Ishikawa (cell line): ENCODE data around the gene SLC4A9.

ENCODE experiments used
- CEBPB ChIP-seq: IDR thresholded peaks from 2 replicates; pipeline ENCODE4 v1.6.1; 2012
- CREB1 ChIP-seq: IDR thresholded peaks from 2 replicates; pipeline ENCODE4 v1.6.1; 2012; ENCODE audit warnings: low read depth
- EGR1 ChIP-seq: IDR thresholded peaks from 2 replicates; pipeline ENCODE4 v1.6.1; 2012
- EP300 ChIP-seq: IDR thresholded peaks from 2 replicates; pipeline ENCODE4 v1.6.1; 2012; ENCODE audit warnings: borderline replicate concordance
- FOXM1 ChIP-seq: IDR thresholded peaks from 2 replicates; pipeline ENCODE4 v1.6.1; 2012; ENCODE audit warnings: low read depth, borderline replicate concordance
- NFIC ChIP-seq: IDR thresholded peaks from 2 replicates; pipeline ENCODE4 v1.6.1; 2012
- RAD21 ChIP-seq: IDR thresholded peaks from 2 replicates; pipeline ENCODE4 v1.6.1; 2012; ENCODE audit warnings: low read depth
- TAF1 ChIP-seq: IDR thresholded peaks from 2 replicates; pipeline ENCODE4 v1.6.1; 2012; ENCODE audit warnings: low read depth, mild to moderate bottlenecking
- TCF12 ChIP-seq: IDR thresholded peaks from 2 replicates; pipeline ENCODE4 v1.6.1; 2012; ENCODE audit warnings: low read depth
- TEAD4 ChIP-seq: IDR thresholded peaks from 2 replicates; pipeline ENCODE4 v1.6.1; 2012
- YY1 ChIP-seq: IDR thresholded peaks from 2 replicates; pipeline ENCODE4 v1.6.1; 2012; ENCODE audit warnings: low read depth
- ZBTB7A ChIP-seq: IDR thresholded peaks from 2 replicates; pipeline ENCODE4 v1.6.1; 2012; ENCODE audit warnings: low read depth
- TF ChIP-seq, protein P1 (sequence below): IDR thresholded peaks from 2 replicates; pipeline ENCODE4 v1.6.1; 2012
- TF ChIP-seq, protein P2 (sequence below): IDR thresholded peaks from 2 replicates; pipeline ENCODE4 v1.6.1; 2012; ENCODE audit warnings: low read depth, mild to moderate bottlenecking
- TF ChIP-seq, protein P3 (sequence below): IDR thresholded peaks from 2 replicates; pipeline ENCODE4 v1.6.1; 2012

The SLC4A9 gene

DNA sequence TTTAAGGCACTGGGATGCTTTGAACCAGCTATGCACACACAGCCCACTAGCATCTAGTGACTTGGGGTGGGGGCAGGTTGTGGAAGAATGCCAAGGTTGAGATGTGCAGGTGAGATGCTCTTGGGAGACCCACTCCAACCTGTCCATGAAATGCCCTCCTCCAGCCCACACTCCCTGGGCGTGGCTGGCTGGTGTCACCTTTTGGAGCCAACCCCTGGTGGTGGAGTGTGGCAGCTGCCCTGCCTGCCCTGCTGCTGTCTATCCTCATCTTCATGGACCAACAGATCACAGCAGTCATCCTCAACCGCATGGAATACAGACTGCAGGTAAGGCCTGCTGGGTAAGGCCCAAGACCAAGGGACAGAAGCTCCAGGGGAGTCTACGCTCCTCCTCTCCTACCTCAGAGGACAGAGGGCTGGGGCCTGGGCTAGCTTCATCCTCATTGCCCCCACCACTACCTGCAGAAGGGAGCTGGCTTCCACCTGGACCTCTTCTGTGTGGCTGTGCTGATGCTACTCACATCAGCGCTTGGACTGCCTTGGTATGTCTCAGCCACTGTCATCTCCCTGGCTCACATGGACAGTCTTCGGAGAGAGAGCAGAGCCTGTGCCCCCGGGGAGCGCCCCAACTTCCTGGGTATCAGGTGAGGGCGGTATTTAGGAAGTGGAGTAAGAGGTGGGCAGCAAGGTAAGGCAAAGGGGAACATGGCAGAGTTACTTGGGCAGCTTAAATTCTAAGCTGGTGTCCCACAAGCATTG, 7.4 kb downstream of the SLC4A9 start:
- no peak for TF ChIP-seq NFIC
- TF ChIP-seq, protein P1, sequence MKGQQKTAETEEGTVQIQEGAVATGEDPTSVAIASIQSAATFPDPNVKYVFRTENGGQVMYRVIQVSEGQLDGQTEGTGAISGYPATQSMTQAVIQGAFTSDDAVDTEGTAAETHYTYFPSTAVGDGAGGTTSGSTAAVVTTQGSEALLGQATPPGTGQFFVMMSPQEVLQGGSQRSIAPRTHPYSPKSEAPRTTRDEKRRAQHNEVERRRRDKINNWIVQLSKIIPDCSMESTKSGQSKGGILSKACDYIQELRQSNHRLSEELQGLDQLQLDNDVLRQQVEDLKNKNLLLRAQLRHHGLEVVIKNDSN, result no peak
- no peak for TF ChIP-seq RAD21
- TF ChIP-seq EP300, result no peak
- TF ChIP-seq CEBPB, result no peak
- TF ChIP-seq, protein P2, sequence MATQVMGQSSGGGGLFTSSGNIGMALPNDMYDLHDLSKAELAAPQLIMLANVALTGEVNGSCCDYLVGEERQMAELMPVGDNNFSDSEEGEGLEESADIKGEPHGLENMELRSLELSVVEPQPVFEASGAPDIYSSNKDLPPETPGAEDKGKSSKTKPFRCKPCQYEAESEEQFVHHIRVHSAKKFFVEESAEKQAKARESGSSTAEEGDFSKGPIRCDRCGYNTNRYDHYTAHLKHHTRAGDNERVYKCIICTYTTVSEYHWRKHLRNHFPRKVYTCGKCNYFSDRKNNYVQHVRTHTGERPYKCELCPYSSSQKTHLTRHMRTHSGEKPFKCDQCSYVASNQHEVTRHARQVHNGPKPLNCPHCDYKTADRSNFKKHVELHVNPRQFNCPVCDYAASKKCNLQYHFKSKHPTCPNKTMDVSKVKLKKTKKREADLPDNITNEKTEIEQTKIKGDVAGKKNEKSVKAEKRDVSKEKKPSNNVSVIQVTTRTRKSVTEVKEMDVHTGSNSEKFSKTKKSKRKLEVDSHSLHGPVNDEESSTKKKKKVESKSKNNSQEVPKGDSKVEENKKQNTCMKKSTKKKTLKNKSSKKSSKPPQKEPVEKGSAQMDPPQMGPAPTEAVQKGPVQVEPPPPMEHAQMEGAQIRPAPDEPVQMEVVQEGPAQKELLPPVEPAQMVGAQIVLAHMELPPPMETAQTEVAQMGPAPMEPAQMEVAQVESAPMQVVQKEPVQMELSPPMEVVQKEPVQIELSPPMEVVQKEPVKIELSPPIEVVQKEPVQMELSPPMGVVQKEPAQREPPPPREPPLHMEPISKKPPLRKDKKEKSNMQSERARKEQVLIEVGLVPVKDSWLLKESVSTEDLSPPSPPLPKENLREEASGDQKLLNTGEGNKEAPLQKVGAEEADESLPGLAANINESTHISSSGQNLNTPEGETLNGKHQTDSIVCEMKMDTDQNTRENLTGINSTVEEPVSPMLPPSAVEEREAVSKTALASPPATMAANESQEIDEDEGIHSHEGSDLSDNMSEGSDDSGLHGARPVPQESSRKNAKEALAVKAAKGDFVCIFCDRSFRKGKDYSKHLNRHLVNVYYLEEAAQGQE, result no peak
- TF ChIP-seq EGR1, result no peak
- TF ChIP-seq, protein P3, sequence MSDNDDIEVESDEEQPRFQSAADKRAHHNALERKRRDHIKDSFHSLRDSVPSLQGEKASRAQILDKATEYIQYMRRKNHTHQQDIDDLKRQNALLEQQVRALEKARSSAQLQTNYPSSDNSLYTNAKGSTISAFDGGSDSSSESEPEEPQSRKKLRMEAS, result no peak
- no peak for TF ChIP-seq CREB1
- no peak for TF ChIP-seq TEAD4
- no peak for TF ChIP-seq FOXM1
- no peak for TF ChIP-seq TAF1
- no peak for TF ChIP-seq YY1
- TF ChIP-seq TCF12, result no peak
- no peak for TF ChIP-seq ZBTB7A

DNA sequence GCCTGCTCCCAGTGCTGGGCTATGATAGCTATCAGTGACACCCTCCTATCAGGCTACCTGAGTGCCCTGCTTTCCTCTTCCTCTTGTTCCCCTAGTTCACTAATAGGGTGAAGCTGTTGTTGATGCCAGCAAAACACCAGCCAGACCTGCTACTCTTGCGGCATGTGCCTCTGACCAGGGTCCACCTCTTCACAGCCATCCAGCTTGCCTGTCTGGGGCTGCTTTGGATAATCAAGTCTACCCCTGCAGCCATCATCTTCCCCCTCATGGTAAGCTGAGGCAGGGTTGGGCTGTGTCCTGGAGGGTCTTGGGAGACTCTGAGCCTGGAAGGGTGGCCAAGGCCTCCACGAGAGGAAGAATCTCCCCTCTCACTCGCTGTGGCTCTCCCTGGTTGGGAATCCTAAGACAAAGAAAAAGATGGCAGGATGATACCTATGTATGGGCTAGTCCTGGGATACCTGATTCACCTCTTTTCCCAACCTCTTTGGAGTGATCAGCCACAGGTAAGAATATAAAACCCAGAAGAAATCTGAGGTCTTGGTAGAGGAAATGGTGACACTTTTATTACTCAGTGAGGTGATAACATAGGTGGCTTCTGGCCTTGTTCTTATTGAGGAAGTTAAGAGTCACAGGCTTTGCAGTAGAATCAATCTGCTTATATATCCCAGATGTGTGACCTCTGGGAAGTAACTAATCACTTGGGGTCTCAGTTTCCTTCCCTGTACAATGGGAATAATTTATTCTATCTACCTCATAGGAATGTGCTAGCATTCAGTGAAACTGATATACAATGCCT, 11.6 kb downstream of the SLC4A9 start:
- TF ChIP-seq TCF12 (no peak), CREB1 (no peak), NFIC (no peak), TEAD4 (no peak), ZBTB7A (no peak), CEBPB (no peak), EP300 (no peak), TAF1 (no peak), YY1 (no peak), FOXM1 (no peak), RAD21 (no peak), EGR1 (no peak)
- TF ChIP-seq, protein P3, result no peak
- TF ChIP-seq, protein P1, result no peak
- TF ChIP-seq, protein P2, result no peak

DNA sequence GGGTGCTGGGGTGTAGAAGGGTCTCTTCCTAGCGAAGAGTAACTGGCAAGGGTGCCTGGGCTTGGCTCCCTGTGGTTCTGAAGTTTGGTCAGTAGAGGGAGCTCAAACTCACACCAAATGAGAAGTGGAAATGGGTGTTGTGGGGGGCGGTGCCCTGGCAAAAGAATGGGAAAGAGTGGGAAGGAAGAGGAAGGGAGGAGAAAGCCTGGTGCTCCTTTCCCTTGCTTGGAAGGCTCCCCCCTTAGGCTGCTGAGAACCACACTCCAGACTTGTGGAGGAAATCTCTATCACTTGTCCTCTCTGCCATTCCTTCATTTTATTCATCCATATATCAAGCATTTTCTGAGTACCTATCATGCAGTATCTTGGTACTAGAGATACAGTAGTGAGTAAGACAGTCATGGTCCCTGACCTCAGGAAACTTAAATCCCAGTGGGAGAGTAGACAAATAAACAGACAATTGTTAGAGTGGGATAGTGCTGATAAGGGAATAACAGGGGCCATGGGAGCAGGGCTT, 13.0 kb downstream of the SLC4A9 start:
- TF ChIP-seq, protein P2, result no peak
- TF ChIP-seq RAD21 (peak; percentile 88), TAF1 (no peak)

DNA sequence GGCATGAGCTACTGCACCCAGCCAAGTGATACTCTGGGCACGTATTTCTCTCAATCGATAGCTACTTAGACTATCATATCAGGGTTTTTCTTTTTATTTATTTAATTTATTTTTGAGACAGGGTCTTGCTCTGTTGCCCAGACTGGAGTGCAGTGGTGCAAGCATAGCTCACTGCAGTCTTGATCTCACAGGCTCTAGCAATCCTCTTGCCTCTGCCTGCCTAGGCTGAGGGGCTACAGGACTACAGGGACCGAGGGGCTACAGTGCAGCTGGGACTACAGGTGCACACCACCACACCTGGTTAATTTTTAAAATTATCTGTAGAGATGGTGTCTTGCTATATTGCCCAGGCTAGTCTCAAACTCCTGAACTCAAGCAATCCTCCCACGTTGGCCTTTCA, 21.4 kb downstream of the SLC4A9 start:
- TF ChIP-seq YY1, result no peak
- no peak for TF ChIP-seq EP300
- TF ChIP-seq NFIC, result no peak
- no peak for TF ChIP-seq CREB1
- TF ChIP-seq, protein P2, result no peak
- no peak for TF ChIP-seq TEAD4
- TF ChIP-seq EGR1, result no peak
